NCI-H2227 (cell line): ENCODE results near the gene SLC16A1.
"Not testable (repeated sequence)": the region's sequence is repeated elsewhere in the genome, so short reads cannot be mapped to it uniquely, and the experiment has no call there.

Experiments
- DNase-seq: peaks from one replicate; lab custom pipeline; 2025; ENCODE audit not compliant: unreplicated experiment; lab: John Stamatoyannopoulos, UW

Gene SLC16A1

GRCh38 chr1:112887599-112888283 lies 68.3 kb downstream of the SLC16A1 start:
- DNase-seq, result no peak

GRCh38 chr1:112884996-112885395 lies 71.0 kb downstream of the SLC16A1 start:
- DNase-seq, result not testable (repeated sequence)

GRCh38 chr1:112882271-112882744 lies 73.7 kb downstream of the SLC16A1 start:
- no peak for DNase-seq

GRCh38 chr1:112881742-112882127 lies 74.3 kb downstream of the SLC16A1 start:
- DNase-seq, result no peak

GRCh38 chr1:112879834-112880233 lies 76.2 kb downstream of the SLC16A1 start:
- DNase-seq, result no peak

GRCh38 chr1:112878321-112878720 lies 77.7 kb downstream of the SLC16A1 start:
- no peak for DNase-seq

GRCh38 chr1:112877750-112878149 lies 78.2 kb downstream of the SLC16A1 start:
- DNase-seq, result no peak

GRCh38 chr1:112876315-112876714 lies 79.7 kb downstream of the SLC16A1 start:
- no peak for DNase-seq

GRCh38 chr1:112872551-112872962 lies 83.4 kb downstream of the SLC16A1 start:
- DNase-seq, result no peak

- DNase-seq, result peak; percentile 84
These were observed 84.9 kb downstream of the SLC16A1 start for GRCh38 chr1:112870887-112871646.

GRCh38 chr1:112869895-112870294 lies 86.1 kb downstream of the SLC16A1 start:
- no peak for DNase-seq

- no peak for DNase-seq
These were observed 87.8 kb downstream of the SLC16A1 start for GRCh38 chr1:112868191-112868590.

GRCh38 chr1:112866981-112867380 lies 89.0 kb downstream of the SLC16A1 start:
- no peak for DNase-seq

GRCh38 chr1:112866151-112866550 lies 89.8 kb downstream of the SLC16A1 start:
- DNase-seq, result no peak

- DNase-seq, result no peak
These were observed 93.1 kb downstream of the SLC16A1 start for GRCh38 chr1:112862753-112863426.
